Ishikawa (cell line): Measurements from ENCODE around the gene XBP1.

Experiments used
- CEBPB ChIP-seq: IDR thresholded peaks from 2 replicates; pipeline ENCODE4 v1.6.1; 2012
- CREB1 ChIP-seq: IDR thresholded peaks from 2 replicates; pipeline ENCODE4 v1.6.1; 2012; ENCODE audit warnings: low read depth
- EGR1 ChIP-seq: IDR thresholded peaks from 2 replicates; pipeline ENCODE4 v1.6.1; 2012
- EP300 ChIP-seq: IDR thresholded peaks from 2 replicates; pipeline ENCODE4 v1.6.1; 2012; ENCODE audit warnings: borderline replicate concordance
- NFIC ChIP-seq: IDR thresholded peaks from 2 replicates; pipeline ENCODE4 v1.6.1; 2012
- REST ChIP-seq: IDR thresholded peaks from 2 replicates; pipeline ENCODE4 v1.6.1; 2012; ENCODE audit warnings: low read depth, mild to moderate bottlenecking
- TAF1 ChIP-seq: IDR thresholded peaks from 2 replicates; pipeline ENCODE4 v1.6.1; 2012; ENCODE audit warnings: low read depth, mild to moderate bottlenecking
- TCF12 ChIP-seq: IDR thresholded peaks from 2 replicates; pipeline ENCODE4 v1.6.1; 2012; ENCODE audit warnings: low read depth
- TEAD4 ChIP-seq: IDR thresholded peaks from 2 replicates; pipeline ENCODE4 v1.6.1; 2012
- YY1 ChIP-seq: IDR thresholded peaks from 2 replicates; pipeline ENCODE4 v1.6.1; 2012; ENCODE audit warnings: low read depth
- TF ChIP-seq, protein P1 (sequence below): IDR thresholded peaks from 2 replicates; pipeline ENCODE4 v1.6.1; 2012

DNA sequence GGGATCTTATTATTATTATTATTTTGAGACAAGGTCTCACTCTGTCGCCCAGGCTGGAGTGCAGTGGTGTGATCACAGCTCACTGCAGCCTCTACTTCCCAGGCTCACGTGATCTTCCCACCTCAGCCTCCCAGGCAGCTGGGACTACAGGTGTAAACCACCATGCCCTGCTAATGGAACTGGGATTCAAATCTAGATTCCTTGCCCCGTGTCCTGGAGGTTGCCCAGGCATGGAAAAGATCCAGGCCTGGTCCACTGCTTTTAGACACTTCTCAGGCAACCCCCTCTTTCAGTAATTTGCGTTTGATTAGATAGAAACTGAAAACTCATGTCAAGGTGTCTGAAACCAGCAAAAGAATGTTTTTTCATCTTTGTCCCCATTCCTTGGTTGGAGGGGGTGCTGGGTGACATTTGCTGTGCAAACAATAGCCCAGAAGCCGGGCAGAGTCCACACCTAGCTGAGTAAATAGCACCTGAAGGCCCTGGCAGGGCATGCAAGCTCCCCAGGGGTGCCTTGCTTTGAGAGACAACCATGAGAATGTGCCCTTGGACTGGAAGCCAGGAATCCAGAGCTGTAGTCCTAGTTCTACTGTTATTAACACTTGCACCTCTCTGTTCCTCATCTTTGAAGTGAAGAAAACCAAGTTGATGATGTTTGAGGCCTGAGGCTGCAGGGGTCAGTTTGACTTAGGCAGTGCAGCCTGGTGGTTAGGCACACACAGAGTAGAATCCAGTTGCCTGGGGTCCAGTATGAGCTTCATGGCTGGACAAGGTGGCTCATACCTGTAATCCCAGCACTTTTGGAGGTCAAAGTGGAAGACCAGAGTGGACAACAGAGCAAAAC, 19.1 kb upstream of the XBP1 start:
- TF ChIP-seq, protein P1, sequence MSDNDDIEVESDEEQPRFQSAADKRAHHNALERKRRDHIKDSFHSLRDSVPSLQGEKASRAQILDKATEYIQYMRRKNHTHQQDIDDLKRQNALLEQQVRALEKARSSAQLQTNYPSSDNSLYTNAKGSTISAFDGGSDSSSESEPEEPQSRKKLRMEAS = no peak
- TF ChIP-seq YY1 (no peak), TAF1 (no peak), EP300 (no peak), EGR1 (no peak), TEAD4 (no peak), NFIC (no peak), TCF12 (no peak), CEBPB (no peak), CREB1 (no peak), REST (no peak)
